Stimulated activated CD8-positive, alpha-beta memory T cell treated with anti-CD3 and anti-CD28 coated beads, Interleukin-12 subunit alpha, Interleukin-12 subunit beta, amount 100 ng/mL, for 1 hour (primary cell): Measurements from ENCODE around the gene MTA2.

Experiments
- DNase-seq: peaks from one replicate; pipeline ENCODE4 v3.0.0-alpha.2; 2020; ENCODE audit warnings: low read depth

MTA2 gene

DNA sequence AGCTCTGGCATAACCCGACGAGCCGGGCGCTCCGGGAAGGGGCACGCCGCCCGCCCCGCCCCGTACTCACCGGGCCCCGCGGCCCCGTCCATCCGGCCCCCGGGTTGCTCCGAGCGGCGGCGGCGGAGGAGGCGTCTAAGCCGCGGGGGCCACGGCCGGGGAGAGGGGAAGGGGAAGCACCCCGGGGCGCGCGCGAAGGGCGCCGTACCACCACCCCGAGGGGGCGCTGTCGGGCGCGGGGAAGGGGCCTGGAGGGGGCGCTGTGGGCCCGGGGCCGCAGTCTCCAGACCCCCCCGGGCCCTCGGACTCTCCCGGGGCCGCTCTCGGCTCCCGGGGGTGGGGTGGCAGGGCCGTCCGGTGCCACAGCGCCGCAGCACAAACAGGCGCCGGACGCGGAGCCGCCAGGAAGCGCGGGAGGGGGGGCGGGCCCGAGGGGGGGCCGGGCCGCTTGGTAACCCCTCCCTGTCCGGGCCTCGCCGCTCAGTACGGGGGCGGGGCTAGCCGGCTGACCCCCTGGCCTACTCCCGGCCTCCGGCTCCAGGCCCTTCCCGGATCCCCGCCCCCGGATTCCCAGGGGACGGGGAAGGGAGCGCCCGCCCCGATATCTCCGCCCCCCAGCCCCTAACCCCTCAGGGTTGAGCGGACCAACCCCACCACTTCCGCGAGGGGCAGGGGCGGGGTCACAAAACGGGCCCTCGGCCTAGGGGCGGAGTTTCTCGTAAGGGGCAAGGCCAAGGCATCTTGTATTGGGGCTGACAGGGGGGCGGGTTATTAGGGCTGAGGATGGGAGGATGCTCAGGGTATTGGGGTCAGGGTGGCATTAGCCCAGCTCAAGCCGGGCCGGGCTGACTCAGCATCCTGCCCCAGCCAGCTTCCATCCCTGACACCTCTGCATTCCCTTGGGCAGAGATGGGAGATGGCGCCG, 11.0 kb upstream of the MTA2 start, which contains the start of the genes EML3 and ROM1:
TSS of gene EML3 (minus strand) at position 410 of the 925 bp plus-strand sequence. CDS start at position 92, 318 bp downstream.
TSS of gene ROM1 (plus strand) at position 892 of the 925 bp plus-strand sequence. CDS start at position 917, 25 bp downstream.
- DNase-seq, result peak; percentile 76

- no peak for DNase-seq
Measured at GRCh38 chr11:62611705-62612365, 10.2 kb upstream of the MTA2 start.

DNA sequence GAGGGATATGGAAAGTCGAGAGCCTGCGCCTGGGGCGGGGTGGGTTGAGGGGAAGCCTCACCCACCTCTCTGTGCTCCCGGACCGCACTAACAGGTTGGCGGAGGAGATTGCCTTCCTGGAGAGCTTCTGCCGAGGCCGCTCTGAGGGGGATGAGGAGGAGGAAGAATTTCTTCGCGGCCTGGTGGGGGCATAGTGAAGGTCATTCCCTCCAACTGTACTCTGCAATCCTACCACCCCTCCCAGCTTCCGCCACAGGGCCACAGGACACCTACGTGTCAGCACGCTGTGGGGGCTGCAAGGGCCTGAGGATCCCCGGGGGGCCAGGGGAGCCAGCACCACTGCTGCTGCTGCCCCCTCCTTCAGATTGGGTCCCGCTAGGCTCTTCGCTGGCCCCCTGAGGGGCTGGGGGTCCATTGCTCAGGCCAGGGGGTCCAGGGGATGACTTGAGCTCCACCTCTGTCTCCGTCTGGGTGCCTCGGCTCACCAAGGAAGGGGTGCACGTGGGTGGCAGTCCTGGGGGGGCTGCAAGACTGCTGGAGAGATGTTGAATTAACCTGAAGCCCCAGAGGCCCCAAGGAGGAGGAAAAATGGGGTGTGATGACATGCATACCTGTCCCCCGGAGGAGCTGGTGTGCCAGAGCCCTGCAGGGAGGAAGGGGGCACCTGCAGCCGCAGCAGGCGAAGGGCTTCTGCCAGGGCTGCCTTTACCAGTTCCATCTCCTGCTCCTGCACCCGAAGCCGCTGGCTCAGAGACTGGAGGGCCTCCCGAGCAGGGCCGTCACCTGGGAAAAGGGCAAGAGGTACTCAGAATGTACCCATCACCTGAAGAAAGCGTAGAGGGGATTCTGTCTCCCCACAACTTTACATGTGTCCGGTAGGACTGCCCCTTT, 9.4 kb upstream of the MTA2 start:
- DNase-seq, result no peak

GRCh38 chr11:62610403-62610802, 8.7 kb upstream of the MTA2 start:
- DNase-seq, result no peak

GRCh38 chr11:62608776-62609175, 7.1 kb upstream of the MTA2 start:
- DNase-seq, result no peak

GRCh38 chr11:62607714-62608113, 6.0 kb upstream of the MTA2 start:
- DNase-seq, result no peak

DNA sequence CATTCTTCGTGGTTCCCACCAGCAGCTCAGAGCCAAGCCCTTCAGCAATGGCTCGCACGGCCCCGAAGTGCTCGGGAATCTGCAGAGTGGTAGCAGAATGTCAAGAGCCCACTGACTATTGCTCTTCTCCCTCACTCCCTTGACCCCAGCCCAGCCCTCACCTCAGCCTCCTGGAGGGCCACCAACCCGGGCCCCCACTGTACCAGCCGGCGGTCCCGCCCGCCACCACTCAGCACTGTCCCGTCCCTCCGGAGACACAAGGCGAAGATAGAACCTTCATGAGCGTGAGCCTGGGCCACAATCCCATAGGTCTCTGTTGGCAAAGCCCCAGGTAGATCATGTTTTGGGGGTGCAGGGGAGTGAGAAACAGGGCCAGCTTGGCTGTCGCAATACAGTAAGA, 4.2 kb upstream of the MTA2 start:
- no peak for DNase-seq

- no peak for DNase-seq
Measured at GRCh38 chr11:62605467-62605866, 3.8 kb upstream of the MTA2 start.

- DNase-seq, result no peak
Measured at GRCh38 chr11:62604460-62605120, 2.9 kb upstream of the MTA2 start.

GRCh38 chr11:62603776-62604299, 2.2 kb upstream of the MTA2 start:
- DNase-seq, result no peak

GRCh38 chr11:62603072-62603408, 1.4 kb upstream of the MTA2 start:
- DNase-seq, result no peak

DNA sequence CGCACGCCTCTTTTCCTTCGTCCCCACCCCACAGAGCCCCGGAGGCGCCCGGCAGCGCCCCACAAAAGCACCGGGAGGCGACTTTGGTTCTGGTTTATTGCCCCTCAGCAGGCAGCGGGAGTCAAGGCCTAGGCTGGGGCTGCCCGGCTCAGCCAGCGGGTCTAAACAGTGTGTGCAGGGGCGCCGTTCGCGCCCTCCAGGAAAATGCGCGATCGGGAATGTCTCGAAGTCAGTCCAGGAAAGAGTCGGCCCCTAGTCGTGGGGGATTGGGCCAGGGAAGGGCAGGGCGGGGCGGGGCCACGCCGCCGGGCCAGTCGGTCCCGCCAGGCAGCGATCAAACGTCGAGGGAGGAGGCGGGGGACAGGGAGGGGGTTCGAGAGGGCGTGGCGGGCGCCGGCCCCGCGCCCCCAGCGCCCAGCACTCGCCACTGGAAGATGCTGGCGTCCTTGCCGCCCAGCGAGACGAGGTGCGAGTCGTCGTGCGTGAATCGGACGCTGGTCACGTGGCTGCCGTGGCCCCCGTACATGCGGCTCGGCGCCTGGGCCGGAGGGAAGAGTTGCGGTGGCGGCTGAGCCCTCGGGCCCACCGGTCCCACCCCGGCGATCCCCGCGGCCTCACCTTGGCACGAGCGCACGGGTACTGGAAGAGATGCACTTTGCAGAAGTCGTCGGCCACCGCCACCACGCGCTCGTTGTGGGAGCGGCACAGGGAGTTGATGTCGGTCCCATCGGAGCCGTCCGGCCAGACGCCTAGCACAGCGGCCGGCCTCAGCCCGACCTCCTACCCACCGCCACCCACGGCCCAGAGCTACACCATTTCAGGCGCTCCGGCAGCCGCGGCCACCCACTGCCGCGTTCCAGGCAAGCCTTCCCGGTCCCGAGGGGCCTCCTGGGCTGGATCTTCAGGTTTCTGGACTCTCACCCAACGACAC, 741 bp upstream of the MTA2 start:
- no peak for DNase-seq

DNA sequence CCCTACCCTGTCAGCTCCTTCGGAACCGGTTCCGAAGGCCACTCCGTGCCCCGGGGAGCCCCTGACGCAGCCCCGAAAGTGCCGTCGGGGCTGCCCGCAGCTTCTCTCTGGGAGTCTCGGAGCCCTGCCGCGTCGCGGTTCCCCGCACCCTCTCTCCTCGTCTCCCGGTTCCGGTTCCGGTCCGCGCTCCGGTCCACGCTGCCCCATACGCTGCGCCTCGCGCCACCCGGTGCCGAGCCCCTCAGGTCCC, 618 bp downstream of the MTA2 start:
- no peak for DNase-seq

GRCh38 chr11:62600367-62601121, 1.1 kb downstream of the MTA2 start:
- no peak for DNase-seq

- DNase-seq, result no peak
Measured at GRCh38 chr11:62599901-62600300, 1.8 kb downstream of the MTA2 start.

- DNase-seq, result peak; percentile 88
Measured at GRCh38 chr11:62599069-62599696, 2.5 kb downstream of the MTA2 start.

DNA sequence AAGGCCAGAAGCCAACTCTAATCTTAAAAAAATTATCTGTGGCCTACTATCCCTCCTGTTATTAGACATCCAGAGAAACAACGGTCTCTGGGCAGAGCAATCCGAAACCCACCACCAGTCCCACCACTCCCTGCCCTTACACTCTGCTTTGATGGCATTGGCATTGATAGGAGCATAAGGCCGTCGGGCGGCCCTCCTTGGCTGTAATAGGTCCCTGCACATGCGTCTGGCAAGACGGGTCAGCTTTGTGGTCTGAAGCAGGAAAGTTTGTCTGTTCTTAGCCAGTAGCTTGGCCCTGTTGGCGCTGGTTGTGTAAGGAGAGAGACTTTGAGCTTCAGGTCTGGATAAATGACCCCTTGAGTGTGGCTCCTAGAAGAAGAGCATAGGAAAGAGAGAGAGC, 6.5 kb downstream of the MTA2 start:
- no peak for DNase-seq

DNA sequence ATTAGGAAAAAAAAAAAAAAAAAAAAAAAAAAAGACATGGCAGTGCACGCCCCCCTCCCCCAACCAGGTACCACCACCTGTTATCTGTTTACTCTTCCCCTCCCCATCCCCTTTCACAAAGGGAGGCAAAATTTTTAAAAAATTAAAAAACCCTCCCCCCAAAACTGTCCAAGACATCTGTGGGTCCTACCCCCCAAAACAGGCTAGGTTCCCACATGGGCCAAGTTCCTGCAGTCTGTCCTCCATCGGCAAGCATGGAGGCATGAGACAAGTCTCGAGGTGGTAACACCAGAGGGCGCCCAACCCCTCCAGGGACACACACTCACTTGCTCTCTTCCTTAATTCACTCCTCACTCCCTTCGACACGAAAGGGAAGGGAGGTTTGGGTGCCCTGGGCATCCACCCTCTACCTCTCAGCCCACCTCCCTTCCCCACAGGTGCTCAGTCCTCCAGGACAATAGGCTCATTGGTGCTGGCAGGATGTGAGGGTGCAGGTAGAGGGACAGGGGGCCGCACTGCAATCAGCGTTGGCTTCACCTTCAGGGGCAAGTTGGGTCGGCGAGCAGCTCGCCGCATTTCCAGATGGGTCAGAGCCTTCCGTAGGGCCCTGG, 8.1 kb downstream of the MTA2 start:
- peak; percentile 62 for DNase-seq

- DNase-seq, result no peak
Measured at GRCh38 chr11:62592989-62593421, 8.7 kb downstream of the MTA2 start.
